ENCODE results near the gene DOCK8. TPM values are rescaled to one million over a fixed set of nuclear protein-coding genes. Genes with fewer than 3 reads are reported as not detected.

Gene DOCK8
- total and polyA plus RNA-seq, 2 of the 4 experiments (the other 2 are of a cell fraction): not detected

DNA sequence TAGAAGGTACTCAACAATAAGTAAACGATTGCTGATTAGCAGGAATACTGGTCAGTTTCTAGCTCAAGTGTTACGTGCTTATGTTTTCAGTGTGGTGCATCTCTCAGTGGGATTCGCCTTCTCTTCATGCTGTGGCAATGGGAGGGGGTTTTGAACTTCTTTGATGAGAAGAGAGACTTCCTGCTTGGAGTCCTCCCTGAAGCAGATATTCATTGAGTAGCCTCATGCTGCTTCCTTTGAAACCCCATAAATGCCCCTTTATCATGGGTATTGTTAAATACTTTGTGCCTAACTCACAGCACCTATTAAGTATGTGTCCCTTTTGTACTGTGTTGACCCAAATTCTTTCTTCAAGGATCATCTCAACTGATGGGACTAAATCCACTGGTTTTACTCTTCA lies 116.5 kb downstream of the DOCK8 start:
- POLR2A ChIA-PET (ENCODE audit: unreplicated experiment): no interaction called here
- in situ Hi-C loops (cut with MboI; ENCODE audit: low sequenced_read_pairs): no loop called here
- Histone ChIP-seq H3K79me1 (ENCODE audit: low read depth in 1 of 2, low read length in 2 of 2) (no peaks in the 10 kb centered on the region), H4K8ac (ENCODE audit: low read depth in 2 of 2, low read length in 2 of 2) (no peak overlapping the region), H2BK20ac (ENCODE audit: low read depth, low read length) (no peak overlapping the region), H3K14ac (replicated peaks; ENCODE audit: low read depth, low read length) (no peak overlapping the region), H3K27me3 (ENCODE audit: control insufficient read depth, insufficient read depth, low read length) (no peaks in the 10 kb centered on the region), H3K23ac (ENCODE audit: low read depth, low read length) (no peak overlapping the region), H3K9me3 (ENCODE audit: control insufficient read depth, insufficient read depth, low read length) (no peaks in the 10 kb centered on the region), H2AFZ (replicated peaks; ENCODE audit: low read length, poor library complexity) (no peak overlapping the region), H3K4ac (ENCODE audit: low read depth, low read length) (no peak overlapping the region), H3K4me2 (ENCODE audit: low read depth, low read length) (no peak overlapping the region), H3K56ac (ENCODE audit: extremely low read depth, insufficient read depth, low read length) (no peak overlapping the region), H2BK5ac (ENCODE audit: low read depth, low read length, poor library complexity, severe bottlenecking) (no peak overlapping the region), H3K4me3 (ENCODE audit: insufficient read depth, low read depth, low read length) (no peak overlapping the region), H3K18ac (ENCODE audit: low read depth, low read length) (no peak overlapping the region), H3K4me1 (ENCODE audit: control insufficient read depth, insufficient read depth, low read length) (no peaks in the 10 kb centered on the region), H3K9ac (ENCODE audit: low read depth, low read length) (no peak overlapping the region), H3K9me1 (ENCODE audit: insufficient read depth, low read length) (no peaks in the 10 kb centered on the region), H3K36me3 (ENCODE audit: control insufficient read depth, insufficient read depth, low read length) (no peaks in the 10 kb centered on the region), H2AK5ac (ENCODE audit: low read depth, low read length) (no peak overlapping the region), H4K20me1 (ENCODE audit: insufficient read depth, low read length) (no peaks in the 10 kb centered on the region), H2BK15ac (ENCODE audit: low read depth, low read length) (no peak overlapping the region), H4K5ac (ENCODE audit: low read depth, low read length) (no peak overlapping the region), H4K91ac (ENCODE audit: insufficient read depth, low read depth, low read length) (no peak overlapping the region), H2AK9ac (replicated peaks; ENCODE audit: low read depth, low read length, poor library complexity) (no peak overlapping the region), H3K27ac (ENCODE audit: insufficient read depth, low read length) (no peak overlapping the region), H2BK120ac (ENCODE audit: low read depth, low read length) (no peak overlapping the region)
- no CpG with 5 or more reads among the region's 3 CpGs for WGBS, 2 experiments (ENCODE audit: extremely low coverage in 2 of 2, insufficient read length in 1 of 2)
- ATAC-seq (ENCODE audit: low read depth) (no peak), DNase-seq (no peak)
- no TSS peak for BruUV-seq (replicated peaks)
- intact Hi-C loops (cut with micrococcal nuclease): no loop called here
- TF ChIP-seq MXI1 (IDR thresholded peaks at IDR 0.05; ENCODE audit: borderline replicate concordance, low read depth, low read length) (no peak), CHD1 (IDR thresholded peaks at IDR 0.05; ENCODE audit: low read depth, low read length) (no peak), ELK1 (IDR thresholded peaks at IDR 0.05; ENCODE audit: borderline replicate concordance, low read depth, low read length) (no peak)
- CTCF ChIA-PET: interaction anchor here (0.6 kb wide), 1 partner anchor 9 kb away, joined by 3 read pairs; no protein-coding TSS in a partner anchor
- dilution Hi-C loops (cut with HindIII; ENCODE audit: low sequenced_read_pairs, unreplicated experiment): no loop called here
